Germinal center (tissue), 1 donor: Measurements from ENCODE around the gene BNC2.
"Not testable (repeated sequence)": the region's sequence is repeated elsewhere in the genome, so short reads cannot be mapped to it uniquely, and the experiment has no call there.

Source experiments
- DNase-seq: peaks from one replicate; pipeline ENCODE4 v3.0.0; 2012; ENCODE audit warnings: mixed read lengths, low spot score

BNC2 gene

GRCh38 chr9:16870596-16871335, at the start of gene BNC2:
Gene BNC2 (minus strand): TSS chr9:16870670. CDS start chr9:16870648, 22 bp downstream.
- DNase-seq = peak; percentile 27

GRCh38 chr9:16918920-16919319, 48.5 kb upstream of the BNC2 start:
- no peak for DNase-seq

- no peak for DNase-seq
Measured at GRCh38 chr9:16915126-16915831, 44.8 kb upstream of the BNC2 start.

GRCh38 chr9:16912197-16912596, 41.7 kb upstream of the BNC2 start:
- DNase-seq = no peak

GRCh38 chr9:16908206-16908605, 37.7 kb upstream of the BNC2 start:
- not testable (repeated sequence) for DNase-seq

- DNase-seq = no peak
Measured at GRCh38 chr9:16904655-16905054, 34.2 kb upstream of the BNC2 start.

GRCh38 chr9:16901590-16901989, 31.1 kb upstream of the BNC2 start:
- no peak for DNase-seq

- no peak for DNase-seq
Measured at GRCh38 chr9:16899606-16900005, 29.1 kb upstream of the BNC2 start.

- DNase-seq = no peak
Measured at GRCh38 chr9:16898464-16898863, 28.0 kb upstream of the BNC2 start.

- no peak for DNase-seq
Measured at GRCh38 chr9:16888594-16888993, 18.1 kb upstream of the BNC2 start.

GRCh38 chr9:16885931-16886330, 15.5 kb upstream of the BNC2 start:
- DNase-seq = no peak

GRCh38 chr9:16884952-16885513, 14.6 kb upstream of the BNC2 start:
- no peak for DNase-seq

- no peak for DNase-seq
Measured at GRCh38 chr9:16884373-16884772, 13.9 kb upstream of the BNC2 start.

GRCh38 chr9:16883586-16883985, 13.1 kb upstream of the BNC2 start:
- DNase-seq = no peak

GRCh38 chr9:16882440-16882839, 12.0 kb upstream of the BNC2 start:
- not testable (repeated sequence) for DNase-seq

GRCh38 chr9:16879416-16879815, 8.9 kb upstream of the BNC2 start:
- no peak for DNase-seq

- DNase-seq = no peak
Measured at GRCh38 chr9:16877256-16877655, 6.8 kb upstream of the BNC2 start.

GRCh38 chr9:16873126-16873802, 2.8 kb upstream of the BNC2 start:
- no peak for DNase-seq

- DNase-seq = peak; percentile 5
Measured at GRCh38 chr9:16871336-16872151, 1.1 kb upstream of the BNC2 start.

- DNase-seq = no peak
Measured at GRCh38 chr9:16869882-16870595, 431 bp downstream of the BNC2 start.
